C4-2B (cell line): ENCODE data around the gene ASCC2.

Source experiments
- CTCF ChIP-seq: fragments of 450-650 bp; conservative IDR thresholded peaks from 2 replicates; pipeline ENCODE4 v1.5.1; 2017; ENCODE audit warnings: mild to moderate bottlenecking
- ZFX ChIP-seq: fragments of 450-650 bp; IDR thresholded peaks from 2 replicates; pipeline ENCODE4 v1.6.1; 2017

GRCh38 chr22:29830585-29830984 is 7.5 kb downstream of the ASCC2 start:
- TF ChIP-seq CTCF = no peak
- TF ChIP-seq ZFX = no peak
